Measurements from ENCODE around the gene SLC6A8.

DNA sequence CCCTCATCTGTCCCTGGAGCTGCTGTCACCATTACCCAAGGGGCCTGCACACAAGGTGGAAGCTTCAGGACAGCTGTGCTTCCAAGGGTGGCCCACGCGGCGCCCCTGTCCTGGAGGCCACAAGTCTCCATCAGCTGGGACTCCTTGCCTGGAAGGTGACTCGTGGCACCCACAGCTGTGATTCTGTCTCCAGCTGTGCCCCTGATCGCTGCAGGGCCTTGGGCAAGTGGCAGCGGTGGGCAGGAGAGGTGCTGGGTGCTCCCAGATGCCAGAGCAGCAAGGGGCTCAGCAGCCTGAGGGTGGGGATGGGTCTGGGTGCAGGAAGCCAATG lies 49.7 kb upstream of the SLC6A8 start:
- TF ChIP-seq, protein P1, sequence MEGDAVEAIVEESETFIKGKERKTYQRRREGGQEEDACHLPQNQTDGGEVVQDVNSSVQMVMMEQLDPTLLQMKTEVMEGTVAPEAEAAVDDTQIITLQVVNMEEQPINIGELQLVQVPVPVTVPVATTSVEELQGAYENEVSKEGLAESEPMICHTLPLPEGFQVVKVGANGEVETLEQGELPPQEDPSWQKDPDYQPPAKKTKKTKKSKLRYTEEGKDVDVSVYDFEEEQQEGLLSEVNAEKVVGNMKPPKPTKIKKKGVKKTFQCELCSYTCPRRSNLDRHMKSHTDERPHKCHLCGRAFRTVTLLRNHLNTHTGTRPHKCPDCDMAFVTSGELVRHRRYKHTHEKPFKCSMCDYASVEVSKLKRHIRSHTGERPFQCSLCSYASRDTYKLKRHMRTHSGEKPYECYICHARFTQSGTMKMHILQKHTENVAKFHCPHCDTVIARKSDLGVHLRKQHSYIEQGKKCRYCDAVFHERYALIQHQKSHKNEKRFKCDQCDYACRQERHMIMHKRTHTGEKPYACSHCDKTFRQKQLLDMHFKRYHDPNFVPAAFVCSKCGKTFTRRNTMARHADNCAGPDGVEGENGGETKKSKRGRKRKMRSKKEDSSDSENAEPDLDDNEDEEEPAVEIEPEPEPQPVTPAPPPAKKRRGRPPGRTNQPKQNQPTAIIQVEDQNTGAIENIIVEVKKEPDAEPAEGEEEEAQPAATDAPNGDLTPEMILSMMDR (IDR thresholded peaks at IDR 0.05): no peak
- no peak for TF ChIP-seq EZH2 (IDR thresholded peaks at IDR 0.05)

Measured in neural progenitor cell (in vitro differentiated cells).